GOT3 (cell line): ENCODE data around the gene LIPM.

ENCODE experiments used
- DNase-seq: peaks from one replicate; lab custom pipeline; 2025; ENCODE audit warnings: mixed read lengths; lab: John Stamatoyannopoulos, UW

Gene LIPM

GRCh38 chr10:88802523-88803285, at the start of gene LIPM:
Gene LIPM (plus strand): TSS chr10:88802730. CDS start chr10:88802897, 167 bp downstream.
- no peak for DNase-seq

GRCh38 chr10:88754287-88754686, 48.2 kb upstream of the LIPM start:
- no peak for DNase-seq

- DNase-seq: no peak
Observed at GRCh38 chr10:88755753-88756152, 46.8 kb upstream of the LIPM start.

DNA sequence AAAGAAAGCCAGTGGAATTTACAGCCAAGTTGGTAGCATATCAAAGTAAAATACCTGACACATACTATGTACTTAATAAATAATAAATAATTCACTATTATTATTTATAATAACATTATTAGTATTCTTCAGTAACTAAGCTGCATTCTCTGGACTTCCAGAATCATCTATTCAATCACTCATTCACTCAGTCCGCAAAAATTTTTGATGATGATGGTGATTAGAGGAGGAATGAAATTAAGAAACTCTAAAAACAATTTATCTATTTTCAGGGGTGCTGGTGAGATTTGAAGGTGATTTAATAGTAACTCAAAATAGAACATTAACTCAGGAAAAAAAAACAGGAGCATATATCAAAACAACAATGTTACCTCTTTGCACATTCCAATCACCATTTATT, 45.9 kb upstream of the LIPM start:
- no peak for DNase-seq

DNA sequence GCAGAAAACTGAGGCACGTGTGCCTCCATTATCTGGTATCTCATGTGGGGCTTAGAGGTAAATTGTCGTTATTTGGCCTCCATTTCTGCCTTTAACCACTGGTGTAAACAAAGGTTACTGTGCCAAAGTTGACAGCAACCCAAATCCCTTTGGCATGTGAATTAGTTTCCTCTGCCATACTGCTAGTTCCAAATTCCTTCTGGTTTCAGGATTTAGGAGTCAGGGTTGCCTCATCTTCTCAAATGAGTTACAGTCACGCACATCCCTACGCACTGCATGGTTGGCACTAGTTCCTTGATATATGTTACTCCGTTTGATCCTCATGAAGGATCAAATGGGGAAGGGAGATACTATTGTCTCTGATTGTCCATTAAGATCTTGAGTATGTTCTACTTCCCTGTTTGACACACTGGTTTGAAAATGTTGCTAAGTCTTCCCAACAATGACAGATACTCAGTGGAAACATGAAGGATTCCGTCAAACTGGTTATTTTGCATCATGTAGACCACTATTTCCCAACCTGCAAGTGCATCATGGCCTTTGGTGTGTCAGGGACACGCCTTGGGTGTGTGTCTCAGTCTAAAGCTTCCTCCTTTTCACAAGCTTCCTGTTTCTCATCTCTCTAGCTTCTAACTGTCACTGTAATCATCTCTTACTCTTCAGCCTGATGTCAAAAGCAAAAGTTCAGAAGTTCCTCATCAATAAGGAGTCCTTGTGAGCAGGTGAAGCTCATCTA, 43.0 kb upstream of the LIPM start, which contains the start of gene LIPN:
TSS of gene LIPN (plus strand) at position 655 of the 736 bp plus-strand sequence. CDS start 1,386 bp downstream, outside the sequence.
- DNase-seq: no peak

DNA sequence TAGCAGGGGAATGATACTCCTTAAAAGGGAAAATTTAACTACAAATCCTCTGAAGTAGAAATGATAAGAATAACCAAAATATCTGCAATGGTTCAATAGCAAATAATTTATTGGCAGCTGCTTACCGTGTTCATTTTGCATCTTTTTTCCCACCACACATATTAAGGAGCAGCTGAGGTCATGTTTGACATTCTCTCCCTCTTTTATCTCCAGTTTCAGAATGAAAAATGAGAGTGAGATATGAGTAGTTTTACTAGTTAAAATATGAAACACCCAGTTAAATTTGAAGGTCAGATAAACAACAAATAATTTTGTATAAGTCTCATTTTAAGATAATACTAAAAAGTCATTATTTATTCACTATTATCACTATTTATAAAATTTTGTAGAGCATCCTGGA, 39.6 kb upstream of the LIPM start:
- DNase-seq: no peak

DNA sequence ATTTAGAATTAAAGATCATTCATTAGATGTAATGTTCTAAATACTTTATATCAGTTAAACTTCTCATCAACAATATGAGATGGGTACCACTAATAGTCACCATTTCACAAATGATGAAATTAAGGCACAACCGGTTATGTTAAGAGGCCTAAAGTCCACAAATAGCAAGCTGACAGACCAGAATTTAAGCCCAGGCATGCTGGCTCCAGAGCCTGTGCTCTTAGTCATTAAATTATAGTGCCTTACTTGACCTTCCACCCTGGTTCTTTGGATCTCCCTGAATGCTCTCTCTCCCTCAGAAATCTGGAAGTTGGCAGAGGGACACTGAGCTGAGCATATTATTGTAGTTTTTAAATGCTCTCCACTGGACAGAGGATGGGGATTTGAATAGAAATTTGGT, 39.1 kb upstream of the LIPM start:
- no peak for DNase-seq

GRCh38 chr10:88764110-88764509, 38.4 kb upstream of the LIPM start:
- DNase-seq: no peak

DNA sequence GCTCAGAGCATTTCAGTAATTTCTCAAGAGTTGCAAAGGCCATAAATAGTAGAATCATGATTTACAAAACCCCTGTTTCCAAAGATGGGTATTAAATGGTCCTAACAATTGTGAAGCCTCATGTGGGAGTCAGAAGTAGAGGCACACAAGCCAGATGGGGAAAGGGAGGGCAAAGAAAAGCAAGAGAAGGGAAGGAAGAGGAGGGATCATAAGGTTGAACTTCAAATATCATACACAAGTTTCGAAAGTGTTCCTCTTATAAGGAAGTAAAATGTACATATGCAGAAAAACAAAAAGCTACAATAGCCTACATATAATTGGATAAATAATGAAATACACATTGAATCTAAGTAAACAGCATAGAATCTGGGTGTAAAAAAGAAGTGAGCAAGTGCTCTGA, 36.7 kb upstream of the LIPM start:
- DNase-seq: no peak

- DNase-seq: no peak
Observed at GRCh38 chr10:88769384-88769783, 33.1 kb upstream of the LIPM start.

DNA sequence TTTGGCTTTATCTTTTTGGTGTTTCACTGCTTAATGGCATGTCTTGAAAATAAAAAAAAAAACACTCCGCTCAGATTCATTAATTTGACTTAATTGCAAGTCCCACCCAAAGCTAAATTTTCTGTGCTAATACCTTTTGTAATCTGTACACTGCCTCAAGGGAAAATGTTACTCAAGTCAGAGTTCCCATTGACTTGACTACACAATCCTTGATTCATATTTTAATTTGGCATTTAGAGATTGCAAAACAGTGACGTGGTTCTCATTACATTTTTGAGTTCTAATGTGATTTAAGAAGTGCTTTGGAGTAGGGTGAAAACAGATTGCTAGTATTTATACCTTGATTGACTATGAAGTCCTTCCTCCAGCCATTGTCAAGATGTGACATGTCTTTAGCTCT, 21.3 kb upstream of the LIPM start:
- no peak for DNase-seq

GRCh38 chr10:88782222-88782621, 20.3 kb upstream of the LIPM start:
- DNase-seq: no peak

DNA sequence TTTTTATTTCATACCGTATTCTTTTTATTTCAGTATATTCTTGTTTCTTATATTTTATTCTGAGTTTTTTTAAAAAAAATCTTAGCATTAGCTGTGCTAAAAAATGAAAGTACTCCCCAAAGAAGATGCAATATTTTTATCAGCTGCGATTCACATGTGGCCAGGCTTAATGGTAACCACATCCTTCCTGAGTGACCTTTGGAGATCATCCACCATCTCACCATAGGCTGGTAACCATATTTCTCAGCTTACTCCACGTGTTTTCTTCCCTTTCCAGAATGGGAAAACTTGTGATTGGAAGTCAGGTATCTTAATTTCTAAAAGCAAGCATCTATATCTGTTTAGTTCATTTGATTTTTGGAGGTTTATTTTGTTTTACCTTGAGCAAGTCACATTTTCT, 18.8 kb upstream of the LIPM start:
- no peak for DNase-seq

DNA sequence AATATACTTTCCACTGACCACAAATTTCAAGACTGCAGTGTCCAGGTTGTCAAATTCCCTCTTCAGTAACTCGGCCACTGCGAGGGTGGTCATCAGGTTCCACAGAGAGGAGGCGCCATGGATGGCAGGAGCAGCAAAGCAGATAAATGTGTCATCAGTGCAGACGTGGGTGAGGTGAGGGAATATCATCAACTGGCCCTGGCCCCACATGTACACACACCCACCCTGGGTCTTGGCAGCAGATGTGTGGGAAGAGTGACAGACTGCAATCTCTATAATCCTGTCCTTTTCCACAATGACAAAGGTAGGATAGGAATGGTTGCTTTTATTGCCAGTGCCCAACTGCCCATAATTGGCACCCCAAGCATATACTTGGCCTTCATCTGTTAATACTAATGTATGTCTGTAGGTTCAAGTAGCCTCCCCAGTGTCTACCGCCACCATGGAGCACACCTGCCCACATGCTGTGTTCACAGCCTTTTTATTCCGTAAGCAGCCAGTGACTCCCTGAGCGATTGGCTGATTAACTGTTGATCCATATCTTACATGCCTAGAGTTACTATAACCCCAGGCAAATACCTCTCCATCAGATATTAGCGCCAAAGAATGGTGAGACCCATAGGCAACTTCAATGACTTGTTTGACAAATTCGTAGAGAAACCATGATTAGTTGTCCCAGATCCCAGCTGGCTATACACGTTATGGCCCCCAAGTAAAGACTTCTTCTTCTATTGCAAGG, 16.3 kb upstream of the LIPM start:
- DNase-seq: no peak

DNA sequence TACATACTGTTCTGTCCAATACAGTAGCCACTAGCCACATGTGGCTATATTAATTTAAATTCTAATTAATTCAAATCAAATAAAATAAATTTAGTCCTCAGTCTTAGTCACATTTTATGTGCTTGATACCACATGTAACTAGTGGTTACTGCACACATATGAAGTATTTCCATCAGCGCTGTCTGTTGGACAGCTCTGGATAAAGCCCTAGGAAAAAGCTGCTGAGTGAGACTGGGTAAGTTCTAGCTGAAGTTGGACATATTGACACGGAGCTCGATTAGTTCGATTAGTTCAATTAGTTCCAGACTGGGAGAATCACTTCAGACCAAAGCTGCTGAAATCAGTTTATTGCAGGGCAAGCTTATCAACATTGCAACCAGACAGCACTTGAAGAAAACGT, 15.1 kb upstream of the LIPM start:
- no peak for DNase-seq

GRCh38 chr10:88788924-88789323, 13.6 kb upstream of the LIPM start:
- DNase-seq: no peak

- DNase-seq: no peak
Observed at GRCh38 chr10:88791924-88792323, 10.6 kb upstream of the LIPM start.

DNA sequence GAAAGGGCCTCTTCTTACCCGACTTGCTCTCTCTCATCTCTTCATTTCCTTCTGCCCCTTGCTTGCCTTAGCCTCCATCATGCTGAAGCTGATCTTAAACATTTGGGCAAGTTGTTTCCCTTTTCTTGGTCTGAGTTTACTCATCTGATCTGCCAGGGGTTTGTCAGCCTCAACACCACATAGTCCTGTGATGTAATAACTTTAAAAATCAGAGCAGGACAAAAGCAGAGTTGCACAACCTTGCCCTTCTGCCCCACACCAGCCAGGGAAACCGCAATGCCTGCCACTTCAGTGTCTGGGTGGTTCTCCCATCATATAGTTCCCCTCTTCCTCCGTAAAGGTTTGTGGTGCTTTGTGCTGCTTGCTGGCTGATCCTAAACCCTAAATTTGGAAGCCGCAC, 9.9 kb upstream of the LIPM start:
- DNase-seq: no peak

DNA sequence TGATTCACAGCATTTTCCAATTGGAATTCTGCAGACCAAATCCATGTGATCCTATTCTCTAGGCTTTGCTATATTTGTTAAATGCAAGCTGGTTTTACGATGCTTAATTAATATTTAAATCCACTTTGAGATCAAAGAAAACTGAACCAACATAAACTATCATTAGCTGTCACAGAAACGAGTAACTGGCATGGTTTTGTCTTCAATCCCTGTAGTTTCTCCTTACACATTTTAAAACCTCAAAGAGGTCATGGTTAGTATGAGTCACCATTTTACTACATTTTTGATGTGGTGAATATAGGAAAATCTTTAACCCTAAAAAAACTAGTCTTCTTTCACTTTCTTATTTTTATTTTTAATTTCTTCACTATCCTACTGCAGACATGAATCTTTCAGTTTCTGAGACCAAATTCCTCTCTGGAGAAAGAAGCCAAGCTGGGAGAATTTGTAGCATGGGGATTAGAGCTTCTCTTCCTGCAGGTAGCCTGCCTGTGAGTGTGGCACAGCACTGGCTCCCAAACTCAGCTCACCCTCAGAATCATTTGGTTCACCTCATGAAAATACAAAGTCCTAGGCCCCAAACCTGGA, 8.7 kb upstream of the LIPM start:
- DNase-seq: no peak

DNA sequence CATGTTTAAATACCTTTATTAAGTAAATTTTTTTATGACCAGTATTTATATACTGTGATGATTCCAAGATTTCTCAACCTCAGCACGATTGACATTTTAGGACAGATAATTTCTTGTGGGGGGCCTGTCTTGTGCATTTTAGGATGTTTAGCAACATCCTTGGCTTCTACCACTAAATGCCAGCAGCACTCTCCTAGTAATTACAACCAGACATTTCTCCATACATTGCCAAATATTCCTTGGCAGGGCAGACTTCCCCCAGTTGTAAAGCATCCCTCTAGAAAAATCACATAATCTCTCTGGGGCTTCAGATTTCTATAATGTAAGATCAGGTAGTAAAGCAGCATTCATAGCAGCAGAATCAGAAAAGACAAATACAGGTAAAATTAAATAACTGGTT, 7.8 kb upstream of the LIPM start:
- DNase-seq: no peak

DNA sequence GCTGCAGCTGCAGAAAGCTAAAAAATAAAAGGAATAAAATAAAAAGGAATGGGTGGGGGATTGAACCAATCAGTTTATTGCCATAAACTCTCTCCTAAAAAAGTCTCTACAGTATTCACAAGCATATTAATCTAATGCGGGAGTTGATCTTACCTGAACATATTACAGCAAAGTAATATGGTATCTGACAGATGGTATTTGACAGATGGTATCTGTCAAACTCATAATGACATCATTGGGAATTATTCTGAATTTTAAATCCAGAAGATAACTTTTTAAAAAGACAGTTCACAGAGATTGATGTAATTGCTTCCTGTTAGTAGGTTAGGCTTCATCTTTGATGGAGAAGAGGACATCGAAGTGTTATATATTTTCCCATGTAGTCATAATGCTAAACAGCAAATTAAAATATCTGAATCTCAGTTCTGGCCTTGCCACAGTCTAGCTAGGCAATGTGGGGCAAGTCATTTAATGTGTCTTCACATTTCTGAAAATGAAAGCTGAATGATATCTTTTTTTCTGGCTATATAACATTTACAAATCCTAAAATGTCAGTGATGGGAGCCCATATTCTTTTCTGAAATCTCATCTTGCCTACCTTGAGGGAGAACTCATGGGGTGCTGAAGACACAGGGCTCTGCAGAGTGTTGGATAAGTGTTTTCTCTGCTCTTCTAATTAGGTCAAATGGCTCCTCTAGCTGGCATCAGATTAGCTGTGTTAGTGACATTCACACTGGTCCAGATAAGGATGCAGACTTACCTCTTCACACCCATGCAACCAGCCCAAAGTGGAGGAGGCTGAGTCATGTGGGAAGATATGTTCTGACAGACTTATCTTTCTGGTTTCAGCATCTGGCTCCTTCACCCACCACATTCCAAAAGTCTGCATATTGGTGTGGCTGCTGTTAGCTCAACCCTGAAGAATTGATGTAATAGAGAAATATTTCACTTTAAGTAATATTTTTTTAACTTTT, 2.1 kb upstream of the LIPM start:
- no peak for DNase-seq
